AG09319 (cell line): Measurements from ENCODE around the gene PLIN1.

Experiments used
- DNase-seq: peaks from one replicate; pipeline ENCODE4 v3.0.0-alpha.2; 2010; ENCODE audit warnings: low read depth; ENCODE audit errors: extremely low read depth
- CTCF ChIP-seq: IDR thresholded peaks from 2 replicates; pipeline ENCODE4 v1.5.1; 2011; ENCODE audit warnings: low read depth, mild to moderate bottlenecking, inconsistent platforms, low read length, moderate library complexity

Gene PLIN1

GRCh38 chr15:89627256-89627970 is 51.8 kb downstream of the PLIN1 start:
- no peak for DNase-seq
- TF ChIP-seq CTCF = no peak

- DNase-seq = no peak
- no peak for TF ChIP-seq CTCF
Observed at GRCh38 chr15:89625716-89626115, 53.5 kb downstream of the PLIN1 start.

- DNase-seq = no peak
- no peak for TF ChIP-seq CTCF
Observed at GRCh38 chr15:89623165-89623564, 56.0 kb downstream of the PLIN1 start.

- no peak for TF ChIP-seq CTCF
- no peak for DNase-seq
Observed at GRCh38 chr15:89621547-89621946, 57.6 kb downstream of the PLIN1 start.

- TF ChIP-seq CTCF = no peak
- DNase-seq = no peak
Observed at GRCh38 chr15:89616228-89616627, 62.9 kb downstream of the PLIN1 start.

- no peak for DNase-seq
- no peak for TF ChIP-seq CTCF
Observed at GRCh38 chr15:89615135-89615534, 64.0 kb downstream of the PLIN1 start.
